Left ventricle myocardium superior (tissue), 1 donor: ENCODE data around the gene SLC15A4. TPM values are rescaled to one million over a fixed set of nuclear protein-coding genes. Genes with fewer than 3 reads are reported as not detected.
"Not testable (repeated sequence)": the region's sequence is repeated elsewhere in the genome, so short reads cannot be mapped to it uniquely, and the experiment has no call there.

Source experiments
- ATAC-seq: fragments of 200-7000 bp; cut with Tn5 transposase; one replicate; pipeline ENCODE4 v1.9.1; 2020; ENCODE audit warnings: mild to moderate bottlenecking, moderate library complexity
- DNase-seq: peaks from one replicate; pipeline ENCODE4 v3.0.0-alpha.2; 2020
- intact Hi-C: fragments of 100-400 bp; cut with micrococcal nuclease; formaldehyde crosslinking; loops from one replicate; pipeline ENCODE4 v1.11.0; 2022
- total RNA-seq: library from RNA; stranded (reverse); fragmentation: NEBNext Ultra II Directional; extraction: Animal tissue kit (Norgen Biotek cat#: 25700); gene quantifications from one replicate; pipeline ENCODE4 v1.2.1, GENCODE V29; 2021
- donor health status: DM: no; HTN: yes; CAD: no; lungs with severe emphysema.

Gene SLC15A4
- total RNA-seq, 1 donor from 2014 or later = 14.0 TPM

DNA sequence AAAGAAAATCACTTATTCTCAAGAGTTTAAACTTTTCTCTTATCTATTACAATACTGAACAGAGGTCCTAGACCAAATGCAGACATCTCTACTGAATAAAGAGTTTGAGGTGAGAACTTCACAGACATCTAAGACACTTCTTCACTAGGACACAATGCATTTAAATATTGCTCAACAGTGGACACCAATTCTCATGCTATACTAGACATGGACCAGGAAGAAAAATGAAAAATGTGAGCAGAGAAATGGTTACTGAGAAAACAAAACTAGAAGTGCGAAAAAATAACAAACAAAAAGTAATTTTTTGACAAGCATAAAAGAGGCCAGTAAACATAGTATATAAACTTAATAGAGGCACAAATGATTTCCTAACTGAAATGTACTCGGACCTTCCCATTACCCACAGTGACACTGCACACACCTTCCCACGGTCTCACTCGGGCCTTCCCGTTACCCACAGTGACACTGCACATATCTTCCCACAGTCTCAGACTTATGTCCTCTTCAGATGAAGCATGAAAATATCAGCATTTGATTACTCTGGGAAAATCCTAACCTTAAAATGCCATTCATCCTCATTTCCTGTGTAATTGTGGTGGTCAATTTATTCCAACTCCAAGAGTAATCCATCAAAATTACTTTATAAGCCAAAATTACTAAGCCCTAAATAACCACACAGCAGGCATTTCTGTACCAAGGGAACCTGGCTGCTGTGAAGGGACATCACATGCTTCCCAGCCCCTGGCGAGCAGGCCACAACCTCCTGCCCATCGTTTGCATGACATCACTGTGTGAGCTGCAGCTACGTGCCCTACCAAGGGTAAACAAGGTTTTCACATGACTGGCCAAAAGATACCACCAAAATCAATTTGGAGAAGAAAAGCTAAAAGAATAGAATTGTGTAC, 6.4 kb downstream of the SLC15A4 start:
- intact Hi-C loops = no loop called here
- DNase-seq (peak; percentile 80), ATAC-seq (peak; percentile 91)

DNA sequence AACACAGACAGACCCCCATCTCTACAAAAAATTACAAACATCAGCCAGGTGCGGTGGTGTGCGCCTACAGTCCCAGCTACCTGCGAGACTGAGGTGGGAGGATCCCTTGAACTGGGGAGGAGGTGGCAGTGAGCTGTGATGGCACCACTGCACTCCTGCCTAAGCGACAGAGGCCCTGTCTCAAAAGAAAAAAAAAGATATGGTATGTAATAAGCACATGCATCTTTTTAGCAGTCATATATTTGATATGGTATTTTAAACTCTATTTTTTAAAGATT, 7.2 kb downstream of the SLC15A4 start:
- ATAC-seq (no peak), DNase-seq (no peak)
- intact Hi-C loops = no loop called here

GRCh38 chr12:128815779-128816642, 7.7 kb downstream of the SLC15A4 start:
- DNase-seq (no peak), ATAC-seq (no peak)
- intact Hi-C loops = no loop called here

DNA sequence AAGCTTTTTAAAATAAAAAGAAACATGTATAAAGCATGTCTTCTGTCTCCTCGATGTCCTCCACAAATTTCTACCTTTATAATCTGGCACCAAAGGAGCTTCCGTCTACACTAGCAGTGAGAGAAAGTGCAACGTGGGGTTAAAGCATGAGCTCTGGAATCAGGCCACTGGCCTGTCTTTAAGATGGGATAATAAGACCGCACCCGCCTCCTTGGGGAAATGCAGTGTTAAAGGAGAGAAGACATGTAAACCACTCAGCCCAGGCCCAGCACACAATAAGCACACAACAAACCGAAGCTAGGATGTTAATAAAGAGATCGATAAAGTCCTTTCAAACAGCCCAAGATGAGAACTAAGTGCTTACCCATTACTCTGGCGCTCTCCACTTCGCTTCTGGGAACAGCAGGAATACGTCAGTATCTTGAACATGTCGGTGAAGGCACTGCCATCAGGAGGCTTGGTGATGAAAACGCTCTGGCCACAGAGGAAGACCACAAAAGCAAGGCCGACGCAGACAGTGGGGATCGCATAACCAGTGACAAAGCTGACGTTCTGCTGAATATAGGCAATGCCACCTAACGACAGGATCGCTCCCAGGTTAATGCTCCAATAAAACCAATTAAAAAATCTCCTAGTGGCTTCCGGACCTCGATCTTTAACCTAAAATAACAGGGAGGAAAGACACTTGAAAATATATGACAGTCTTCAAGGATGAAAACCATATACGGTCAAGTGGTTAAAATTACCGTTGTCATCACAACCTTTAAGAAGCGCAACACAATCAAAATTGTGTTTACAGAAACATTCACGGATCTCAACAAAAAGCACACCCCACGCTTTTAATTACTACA, 9.1 kb downstream of the SLC15A4 start:
- intact Hi-C loops = no loop called here
- ATAC-seq (no peak), DNase-seq (no peak)

GRCh38 chr12:128813883-128814282, 9.9 kb downstream of the SLC15A4 start:
- DNase-seq = no peak
- ATAC-seq = no peak
- intact Hi-C loops = no loop called here

GRCh38 chr12:128813392-128813791, 10.4 kb downstream of the SLC15A4 start:
- DNase-seq (no peak), ATAC-seq (no peak)
- intact Hi-C loops = no loop called here

DNA sequence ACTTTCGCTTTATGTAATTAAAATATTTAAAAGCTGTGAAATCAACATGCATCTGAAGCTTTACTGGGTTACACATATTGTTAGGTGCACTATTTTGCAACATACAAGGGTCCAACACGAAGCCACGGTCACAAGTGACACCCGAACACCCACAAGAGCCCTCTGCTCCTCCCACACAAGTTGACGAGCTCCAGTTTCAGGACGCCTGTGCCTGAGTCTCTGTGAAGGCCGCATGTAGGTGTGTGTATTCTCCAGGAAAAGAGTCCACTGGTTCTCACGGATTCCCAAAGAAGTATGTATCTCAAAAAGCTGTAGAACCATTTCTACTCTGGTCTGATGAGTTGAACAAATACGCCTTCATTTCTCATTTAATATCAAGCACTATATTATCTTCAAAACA, 12.0 kb downstream of the SLC15A4 start:
- no peak for DNase-seq
- intact Hi-C loops = no loop called here
- no peak for ATAC-seq

GRCh38 chr12:128810182-128811127, 13.3 kb downstream of the SLC15A4 start:
- peak; percentile 79 for DNase-seq
- peak; percentile 95 for ATAC-seq
- intact Hi-C loops = no loop called here

GRCh38 chr12:128808651-128809050, 15.1 kb downstream of the SLC15A4 start:
- ATAC-seq (no peak), DNase-seq (no peak)
- intact Hi-C loops = no loop called here

DNA sequence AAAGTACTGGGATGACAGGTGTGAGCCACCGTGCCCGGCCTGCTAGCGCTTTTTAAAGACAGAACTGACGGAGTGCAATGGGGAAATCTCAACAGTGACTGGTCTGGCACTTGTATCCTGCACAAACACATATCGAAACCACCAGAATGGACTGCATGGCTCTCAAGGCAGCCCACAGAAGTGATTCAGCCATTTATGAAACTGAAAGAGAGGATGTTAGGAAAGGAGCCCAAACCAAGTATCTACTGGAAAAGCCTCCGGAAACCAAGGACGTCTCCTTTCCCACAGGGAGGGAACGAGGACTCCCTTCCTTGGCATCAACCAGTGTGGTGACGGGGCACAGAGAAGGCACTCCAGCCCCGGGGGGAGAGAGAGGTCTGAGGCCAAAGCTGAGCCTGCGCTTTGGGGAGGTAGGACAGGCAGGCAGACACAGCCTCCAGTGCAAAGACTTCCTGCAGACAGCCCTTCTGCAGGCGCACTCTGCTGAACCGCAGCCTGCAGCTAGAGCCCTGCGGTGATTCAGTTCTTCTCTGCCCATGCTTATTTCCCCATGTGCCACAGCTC, 16.5 kb downstream of the SLC15A4 start:
- DNase-seq = no peak
- intact Hi-C loops = no loop called here
- no peak for ATAC-seq

- intact Hi-C loops = no loop called here
- ATAC-seq = no peak
- no peak for DNase-seq
Measured at GRCh38 chr12:128806573-128806972, 17.2 kb downstream of the SLC15A4 start.

- intact Hi-C loops, DNase-seq: not testable (repeated sequence)
Measured at GRCh38 chr12:128805406-128805805, 18.4 kb downstream of the SLC15A4 start.

DNA sequence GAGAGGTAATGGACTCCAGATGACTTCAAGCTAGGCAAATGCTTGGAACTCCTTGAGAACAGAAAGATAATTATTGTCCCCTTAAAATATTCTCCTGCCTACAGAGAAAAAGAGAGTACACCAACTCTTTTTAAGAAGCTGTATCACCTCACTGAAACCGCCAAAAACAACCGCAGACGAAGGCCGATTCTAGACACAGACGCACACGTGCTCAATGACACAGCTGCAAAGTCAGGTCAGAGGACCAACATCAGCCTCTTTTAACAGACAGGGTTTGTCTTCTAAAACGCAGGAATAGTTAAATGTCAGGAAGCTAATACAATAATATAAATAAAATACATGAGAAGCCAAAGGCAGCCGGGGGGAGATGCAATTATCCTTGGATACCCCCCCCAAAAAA, 19.0 kb downstream of the SLC15A4 start:
- no peak for ATAC-seq
- no peak for DNase-seq

More at GRCh38 chr12:128805406-128805805, 18.4 kb downstream of the SLC15A4 start:
- not testable (repeated sequence) for ATAC-seq

GRCh38 chr12:128803788-128804187, 20.0 kb downstream of the SLC15A4 start:
- DNase-seq (peak; percentile 55), ATAC-seq (peak; percentile 74)

More for the DNA sequence above, 19.0 kb downstream of the SLC15A4 start:
- intact Hi-C loops = no loop called here

GRCh38 chr12:128802756-128803155, 21.0 kb downstream of the SLC15A4 start:
- intact Hi-C loops = no loop called here
- no peak for ATAC-seq

More at GRCh38 chr12:128803788-128804187, 20.0 kb downstream of the SLC15A4 start:
- intact Hi-C loops = no loop called here

GRCh38 chr12:128801879-128802391, 21.8 kb downstream of the SLC15A4 start:
- peak; percentile 89 for ATAC-seq
- DNase-seq = no peak
- intact Hi-C loops = no loop called here

More at GRCh38 chr12:128802756-128803155, 21.0 kb downstream of the SLC15A4 start:
- DNase-seq = no peak

- ATAC-seq = no peak
- no peak for DNase-seq
- intact Hi-C loops = no loop called here
Measured at GRCh38 chr12:128800606-128801005, 23.2 kb downstream of the SLC15A4 start.
